HG03378 (cell line): Measurements from ENCODE around the gene PSME2.

Source experiments
- ATAC-seq: cut with Tn5 transposase; IDR thresholded peaks from one replicate; pipeline ENCODE4 v1.9.1; 2021; ENCODE audit warnings: mild to moderate bottlenecking, moderate library complexity; ENCODE audit not compliant: unreplicated experiment

The PSME2 gene, protein sequence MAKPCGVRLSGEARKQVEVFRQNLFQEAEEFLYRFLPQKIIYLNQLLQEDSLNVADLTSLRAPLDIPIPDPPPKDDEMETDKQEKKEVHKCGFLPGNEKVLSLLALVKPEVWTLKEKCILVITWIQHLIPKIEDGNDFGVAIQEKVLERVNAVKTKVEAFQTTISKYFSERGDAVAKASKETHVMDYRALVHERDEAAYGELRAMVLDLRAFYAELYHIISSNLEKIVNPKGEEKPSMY

DNA sequence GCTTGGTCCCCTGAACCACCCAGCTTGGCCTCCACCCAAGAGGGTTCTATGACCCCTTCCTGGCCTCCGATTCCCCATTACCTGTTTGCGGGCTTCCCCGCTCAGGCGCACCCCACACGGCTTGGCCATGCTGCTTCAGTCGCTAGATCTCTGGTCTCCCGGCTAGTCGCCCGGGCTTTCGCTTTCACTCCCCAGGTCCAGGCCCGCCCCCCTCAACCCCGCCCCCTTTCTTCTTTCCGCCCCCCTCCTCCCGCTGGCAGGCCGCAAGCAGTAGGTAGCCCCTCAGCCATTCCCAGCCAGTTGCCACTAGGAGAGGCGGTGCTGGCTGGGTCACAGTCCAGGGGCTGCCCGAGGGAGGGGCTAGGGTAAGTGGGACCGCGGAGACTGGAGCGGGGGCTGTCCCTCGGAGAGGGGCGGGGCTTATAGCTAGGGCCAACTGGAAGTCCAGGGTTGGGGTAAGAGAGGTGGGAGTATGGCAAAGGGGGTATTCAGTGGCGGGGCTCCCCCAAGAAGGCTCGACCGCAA, at the start of gene PSME2:
Gene PSME2, minus strand, starts transcription at position 158 of the 525 bp plus-strand sequence. Its CDS starts 29 bp downstream, at position 129.
- peak; percentile 54 for ATAC-seq

DNA sequence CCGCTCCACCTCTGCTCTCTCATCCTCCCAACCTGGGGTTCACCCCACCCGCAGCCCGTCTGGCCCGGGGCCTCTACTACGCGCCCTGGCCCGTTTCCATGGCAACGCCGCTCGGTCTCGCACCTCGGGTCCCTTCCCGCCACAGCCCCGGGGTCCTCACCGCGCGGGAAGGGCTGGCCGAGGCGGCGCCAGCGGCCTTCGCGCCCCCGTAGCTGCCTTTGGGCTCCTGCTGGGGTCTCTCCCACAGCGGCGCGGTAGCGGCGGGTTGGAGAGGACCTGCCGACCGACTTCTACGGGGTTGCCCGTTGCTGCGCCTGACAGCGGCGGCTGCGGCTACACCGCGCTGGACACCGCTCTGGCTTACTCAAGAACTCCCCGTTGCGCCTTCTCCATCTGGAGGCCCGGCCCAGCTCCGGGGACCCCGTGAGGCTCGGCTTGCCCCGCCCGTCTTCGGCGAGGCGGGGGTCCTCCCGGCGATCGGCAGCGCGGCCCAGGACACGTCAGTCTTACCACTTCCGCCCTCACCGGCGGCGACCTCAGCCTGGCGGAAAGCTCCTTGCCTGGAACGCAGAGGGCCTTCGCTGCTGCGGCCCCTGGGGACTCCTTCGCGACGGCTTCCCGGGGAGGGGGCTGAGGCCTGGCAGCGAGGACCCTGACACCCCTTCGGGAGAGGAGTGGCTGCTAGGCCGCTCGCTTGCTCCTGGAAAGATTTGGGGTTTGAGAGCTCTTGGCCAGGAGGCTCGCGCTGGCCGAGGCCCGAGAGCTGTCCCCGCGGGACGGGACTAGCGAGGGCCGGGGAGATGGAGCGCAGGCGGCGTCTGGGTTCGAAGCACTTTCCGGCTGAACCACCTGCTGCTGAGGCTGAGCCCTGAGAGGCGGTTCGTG, 49.0 kb upstream of the PSME2 start, which contains the start of gene TM9SF1:
Gene TM9SF1, minus strand, starts transcription at position 256 of the 885 bp plus-strand sequence. CDS start 422 bp downstream, outside the sequence.
- peak; percentile 80 for ATAC-seq

DNA sequence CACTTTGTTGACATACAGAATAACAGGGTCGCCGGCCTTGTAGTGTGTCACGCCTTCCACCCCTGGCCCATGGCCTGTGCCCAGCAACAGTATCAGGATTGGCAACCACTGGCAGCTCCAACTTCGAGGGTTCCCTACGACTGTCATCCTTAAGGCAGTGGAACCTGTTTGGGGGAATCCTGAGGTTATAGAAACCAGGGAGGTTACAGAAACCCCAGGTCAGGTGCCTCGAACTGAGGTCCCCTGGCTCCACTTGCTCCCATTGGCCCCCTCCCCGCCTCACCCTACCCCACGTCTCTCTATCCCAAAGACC, 48.4 kb upstream of the PSME2 start:
- ATAC-seq: no peak

DNA sequence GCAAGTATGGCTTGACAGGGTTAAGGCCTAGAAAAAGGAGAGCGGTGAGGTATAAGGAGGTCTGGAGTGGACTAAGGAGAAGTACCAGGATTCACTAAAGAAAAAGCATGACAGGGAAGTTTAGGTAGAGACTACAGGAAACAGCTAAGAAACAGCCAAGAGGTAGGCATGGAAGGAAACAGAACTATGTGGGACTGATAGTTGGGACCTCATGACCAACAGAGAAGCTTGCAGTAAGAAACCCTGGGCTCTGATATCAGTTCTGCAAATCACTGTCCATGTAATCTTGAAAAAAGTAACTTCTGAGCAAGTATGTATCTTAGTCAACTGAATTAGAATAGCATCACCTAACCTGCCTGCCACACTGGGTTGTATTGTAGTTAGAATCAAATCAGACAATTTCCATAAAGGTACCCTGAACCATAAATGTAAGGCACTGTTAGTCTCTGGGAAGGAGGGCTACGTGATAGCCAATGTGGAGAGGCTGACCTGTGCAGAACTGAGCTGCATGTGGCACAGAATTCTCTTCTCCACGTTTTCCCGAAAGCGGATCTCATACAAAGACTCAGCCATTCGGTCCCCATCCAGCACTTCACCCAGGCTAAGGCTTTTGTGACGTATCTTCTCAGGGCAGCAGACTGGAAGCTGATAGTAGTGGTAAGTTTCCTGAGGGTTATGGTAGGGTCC, 47.9 kb upstream of the PSME2 start:
- no peak for ATAC-seq

DNA sequence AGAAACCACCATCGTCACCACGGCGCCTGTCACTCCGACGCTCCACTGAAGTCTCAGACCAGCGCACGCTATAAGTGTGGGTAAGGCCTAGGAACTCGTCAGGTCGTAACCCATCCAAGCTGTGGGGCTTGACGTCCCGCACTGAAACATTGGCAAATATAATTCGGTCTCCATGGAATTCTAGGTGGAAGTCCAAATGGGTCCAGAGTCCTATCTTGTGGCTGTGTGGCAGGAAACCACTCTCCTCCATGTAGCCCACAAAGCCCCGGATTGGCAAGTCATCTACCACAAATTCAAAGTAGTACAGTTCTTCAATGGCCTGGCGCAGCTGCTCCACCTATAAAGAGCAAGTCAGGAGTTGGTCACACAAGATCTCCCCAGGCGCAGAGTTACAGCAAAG, 46.5 kb upstream of the PSME2 start:
- no peak for ATAC-seq

DNA sequence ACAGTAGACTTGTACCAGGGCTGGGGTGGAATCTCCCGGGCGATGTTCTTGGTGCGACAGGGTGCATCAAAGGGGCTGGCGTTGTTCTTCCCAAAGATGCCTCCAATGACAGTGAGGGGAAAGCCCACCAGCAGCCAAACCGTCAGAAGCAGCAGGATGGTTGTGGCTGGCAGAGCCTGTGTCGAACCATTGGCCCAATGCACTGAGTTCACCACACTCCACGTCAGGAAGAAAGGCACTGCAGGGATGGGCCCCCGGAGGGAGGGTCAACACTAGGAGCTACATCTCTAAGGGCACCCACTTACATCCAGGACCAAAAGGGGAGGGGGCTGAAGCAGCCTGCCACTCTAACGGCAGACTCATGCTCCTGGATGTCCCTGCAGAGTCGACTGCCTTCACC, 44.0 kb upstream of the PSME2 start:
- ATAC-seq: no peak

DNA sequence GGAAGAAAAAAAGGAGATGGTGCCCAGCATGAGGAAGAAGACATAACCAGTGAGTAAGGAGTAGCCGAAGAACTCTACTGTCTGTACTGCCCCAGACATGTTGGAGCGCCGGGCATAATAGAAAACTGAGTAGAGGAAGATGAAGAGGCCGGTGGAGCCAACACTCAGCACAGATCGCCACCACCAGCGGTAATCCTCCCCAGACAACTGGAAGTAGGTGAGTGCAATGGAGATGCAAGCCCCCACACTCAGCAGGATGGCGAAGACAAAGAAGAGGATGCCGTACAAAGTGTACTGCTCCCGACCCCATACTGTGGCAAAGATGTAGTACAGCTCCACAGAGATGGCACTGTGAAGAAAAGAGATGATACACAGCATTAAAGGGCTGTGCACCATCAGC, 43.0 kb upstream of the PSME2 start:
- no peak for ATAC-seq

DNA sequence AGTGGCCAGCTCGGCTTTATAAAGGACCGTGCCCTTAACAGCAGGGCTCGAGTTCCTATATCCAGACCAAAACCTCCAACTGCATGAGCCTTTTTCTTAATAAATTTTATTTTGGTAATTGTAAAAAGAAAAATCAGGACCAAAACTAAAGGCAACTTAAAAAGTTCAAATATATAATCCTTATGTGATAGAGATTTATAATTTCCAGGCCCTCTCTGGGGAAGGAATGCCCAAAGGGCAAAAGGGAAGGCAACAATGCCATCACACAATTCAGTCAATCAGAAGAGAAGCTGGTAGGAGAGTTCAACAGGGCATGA, 42.6 kb upstream of the PSME2 start:
- no peak for ATAC-seq

DNA sequence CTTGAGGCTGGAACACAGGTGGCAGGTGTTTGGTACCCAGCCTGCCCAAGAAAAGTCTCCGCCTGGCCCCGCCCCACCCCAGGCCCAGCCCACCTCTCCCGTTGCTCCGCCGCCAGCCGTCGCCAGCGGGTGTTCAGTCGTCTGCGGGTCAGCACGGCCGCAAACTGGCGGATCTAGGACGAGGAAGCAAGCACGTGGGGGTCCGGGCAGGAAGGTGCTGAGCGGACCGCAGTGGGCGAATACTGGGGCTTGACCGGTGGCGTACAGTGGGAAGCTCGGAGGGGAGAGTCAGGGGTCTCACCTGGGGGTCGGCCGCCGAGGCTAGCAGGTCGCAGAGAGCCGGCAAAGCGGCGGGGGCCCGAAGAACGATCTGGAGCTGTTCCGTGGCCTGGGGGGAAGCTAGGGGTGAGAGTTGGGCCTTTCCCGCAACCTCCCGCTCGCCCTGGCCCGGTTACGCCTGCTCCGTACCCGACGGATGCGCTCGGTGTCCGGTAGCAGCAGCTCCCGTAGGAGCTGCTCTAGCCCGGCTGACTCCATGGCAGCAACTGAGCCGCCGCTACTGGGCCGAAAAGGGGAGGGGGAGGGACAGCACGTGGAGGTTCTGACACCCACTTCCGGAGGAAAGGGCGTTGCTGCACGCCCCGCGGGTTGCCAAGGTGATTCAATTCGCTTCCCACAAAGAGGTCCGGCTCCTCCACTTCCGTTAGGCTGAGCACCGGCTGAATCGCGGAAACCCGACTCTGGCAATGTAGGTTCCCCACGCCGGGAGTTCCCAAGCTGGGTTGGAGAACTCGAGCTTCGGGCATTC, 42.0 kb upstream of the PSME2 start, which contains the start of gene IPO4:
Gene IPO4, minus strand, starts transcription at position 566 of the 808 bp plus-strand sequence. Its CDS starts 29 bp downstream, at position 537.
- peak; percentile 82 for ATAC-seq

DNA sequence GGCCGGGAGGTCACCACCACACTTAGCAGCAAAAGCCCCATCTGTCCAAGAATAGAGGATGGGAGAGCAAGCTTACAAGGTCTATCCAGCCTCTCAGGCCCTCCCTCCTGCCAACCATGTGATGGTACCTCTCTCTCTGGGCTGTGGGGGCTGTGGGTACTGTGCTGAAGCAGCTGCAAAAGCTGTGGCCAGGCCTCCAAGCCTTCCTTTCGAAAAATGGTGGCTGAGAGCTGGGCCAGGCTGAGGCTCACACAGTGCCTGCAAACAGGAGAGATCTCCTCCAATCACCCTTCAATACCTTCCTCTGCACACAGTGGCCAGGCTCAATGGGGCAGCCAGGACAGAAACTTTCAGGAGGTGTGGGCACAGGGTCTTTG, 41.1 kb upstream of the PSME2 start:
- ATAC-seq: no peak

DNA sequence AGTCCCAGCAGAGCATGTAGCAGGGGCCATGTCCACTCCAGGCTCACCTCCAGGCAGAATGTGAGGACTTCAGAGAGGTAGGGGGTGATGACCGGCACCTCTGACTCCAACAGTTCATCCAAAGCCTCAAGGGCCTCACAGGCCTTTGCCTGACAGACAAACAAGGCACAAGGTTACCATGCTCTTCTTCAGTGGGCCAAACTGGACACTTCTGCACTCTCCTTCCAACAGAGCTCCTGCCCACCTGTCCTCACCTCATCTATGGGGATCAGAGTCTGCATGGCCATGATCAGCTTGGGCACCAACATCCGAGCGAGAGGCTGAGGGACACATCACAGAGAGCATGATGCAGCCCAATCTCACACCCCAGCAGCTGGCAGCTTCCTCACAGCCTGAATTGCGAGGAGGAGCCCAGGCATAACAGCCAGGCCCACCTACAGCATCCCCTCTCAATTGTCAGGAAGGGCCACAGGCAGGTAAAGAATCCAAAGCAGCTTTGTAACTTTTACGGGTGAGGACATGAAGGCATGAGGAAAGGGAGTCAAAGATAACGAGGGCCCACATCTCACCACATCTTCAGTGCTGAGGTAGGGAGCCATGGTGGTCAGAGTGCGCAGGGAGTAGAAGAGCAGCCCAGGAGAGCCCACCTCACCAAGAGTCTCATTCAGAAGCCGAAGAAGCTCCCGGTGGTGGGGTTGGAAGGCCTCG, 40.6 kb upstream of the PSME2 start:
- ATAC-seq: no peak

DNA sequence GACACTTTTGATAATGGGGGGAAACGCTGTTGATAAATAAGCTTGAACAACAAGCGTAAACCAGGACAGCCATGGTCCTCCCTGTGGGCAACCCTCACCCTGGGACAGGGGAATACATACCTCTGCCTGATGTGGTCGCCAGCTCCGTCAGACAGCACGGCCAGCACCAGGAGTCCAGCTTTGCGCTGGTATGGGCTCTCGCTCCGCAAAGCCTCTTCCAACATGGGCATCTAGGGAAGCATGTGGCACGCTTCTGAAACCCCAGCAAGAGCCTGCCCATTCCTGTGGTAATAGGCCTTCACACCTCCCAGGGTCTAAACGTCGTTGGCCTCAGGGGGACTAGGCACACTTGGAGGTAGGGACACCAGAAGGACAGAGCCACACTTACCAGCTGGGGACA, 39.3 kb upstream of the PSME2 start:
- ATAC-seq: no peak

DNA sequence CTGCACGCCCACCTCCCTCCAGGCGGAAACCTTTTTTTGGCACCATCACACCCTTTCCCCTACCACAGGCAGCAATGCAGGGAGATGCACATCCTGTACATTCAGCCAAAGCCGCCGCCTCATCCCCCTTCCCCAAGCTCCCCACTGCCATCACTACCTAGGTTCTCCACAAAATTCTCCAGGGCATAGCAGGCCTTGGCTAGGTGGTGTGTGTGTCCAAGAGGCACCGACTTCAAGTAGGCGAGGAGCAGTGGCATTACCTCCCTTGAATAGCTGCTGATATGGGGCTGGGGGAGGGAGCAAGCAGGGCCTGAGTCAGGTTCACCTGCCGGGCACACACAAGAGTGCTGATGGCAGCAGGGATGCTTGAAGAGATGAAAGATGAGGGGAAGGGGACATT, 38.6 kb upstream of the PSME2 start:
- no peak for ATAC-seq

DNA sequence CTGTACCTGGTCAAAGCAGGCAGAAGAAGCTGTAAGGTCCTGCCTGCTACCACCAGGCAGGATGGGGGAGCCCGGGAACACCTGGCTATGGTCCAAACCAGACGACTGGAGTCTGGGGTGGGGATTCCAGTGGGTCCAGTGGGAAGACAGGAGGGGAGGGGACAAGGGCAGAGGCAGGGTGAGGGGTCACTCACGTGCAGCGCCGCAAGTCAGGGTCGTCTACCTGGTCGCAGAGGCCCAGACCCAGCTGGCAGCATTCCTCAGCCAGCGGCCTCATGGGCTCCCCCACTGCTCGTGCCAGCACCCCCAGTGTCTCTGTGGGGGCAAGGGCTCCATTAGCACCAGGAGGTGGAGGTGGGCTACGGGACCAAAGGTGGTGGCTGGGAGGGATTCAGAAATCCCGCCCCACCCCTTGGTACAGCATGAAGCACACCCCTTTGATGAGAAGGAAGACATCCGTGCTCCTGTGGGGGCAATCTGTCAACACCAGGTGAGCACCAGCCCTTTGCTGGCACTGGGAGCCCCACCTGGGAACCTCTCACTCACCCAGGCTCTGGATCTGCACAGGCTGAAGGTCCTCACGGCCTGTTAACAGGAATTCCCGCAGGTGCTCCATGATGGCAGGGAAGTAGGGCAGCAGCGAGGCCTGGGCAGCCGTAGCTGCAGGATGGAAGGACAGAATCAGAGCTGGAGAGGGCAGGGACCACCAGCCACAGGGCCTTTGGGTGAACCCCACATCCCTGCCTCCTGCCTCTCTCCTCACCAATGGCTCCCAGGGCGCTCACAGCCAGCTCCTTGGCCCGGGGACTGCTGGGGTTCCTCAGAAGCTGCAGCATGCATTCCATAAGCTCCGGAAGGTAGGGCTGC, 37.9 kb upstream of the PSME2 start:
- no peak for ATAC-seq

DNA sequence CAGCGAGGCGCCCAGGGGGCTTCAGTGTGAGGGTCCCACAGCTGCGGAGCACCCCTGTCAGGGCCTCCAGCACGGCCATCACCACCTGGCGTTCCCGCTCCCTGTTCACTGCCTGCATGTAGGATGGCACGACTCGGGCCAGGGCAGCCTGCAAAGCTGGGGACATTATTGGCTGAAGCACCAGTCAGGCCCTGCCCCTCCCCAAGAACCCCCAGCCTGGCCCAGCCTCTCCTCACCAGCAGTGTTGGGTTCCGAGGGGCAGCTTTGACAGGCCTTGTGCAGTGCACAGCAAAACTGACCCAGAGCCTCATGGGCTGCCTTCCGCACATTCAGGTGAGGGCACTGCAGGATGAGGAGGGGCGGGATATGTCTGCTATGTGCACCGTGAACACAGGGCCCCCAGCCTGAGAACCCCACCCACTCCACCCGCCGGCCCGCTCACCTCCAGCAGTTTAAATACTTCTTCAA, 36.6 kb upstream of the PSME2 start:
- no peak for ATAC-seq

DNA sequence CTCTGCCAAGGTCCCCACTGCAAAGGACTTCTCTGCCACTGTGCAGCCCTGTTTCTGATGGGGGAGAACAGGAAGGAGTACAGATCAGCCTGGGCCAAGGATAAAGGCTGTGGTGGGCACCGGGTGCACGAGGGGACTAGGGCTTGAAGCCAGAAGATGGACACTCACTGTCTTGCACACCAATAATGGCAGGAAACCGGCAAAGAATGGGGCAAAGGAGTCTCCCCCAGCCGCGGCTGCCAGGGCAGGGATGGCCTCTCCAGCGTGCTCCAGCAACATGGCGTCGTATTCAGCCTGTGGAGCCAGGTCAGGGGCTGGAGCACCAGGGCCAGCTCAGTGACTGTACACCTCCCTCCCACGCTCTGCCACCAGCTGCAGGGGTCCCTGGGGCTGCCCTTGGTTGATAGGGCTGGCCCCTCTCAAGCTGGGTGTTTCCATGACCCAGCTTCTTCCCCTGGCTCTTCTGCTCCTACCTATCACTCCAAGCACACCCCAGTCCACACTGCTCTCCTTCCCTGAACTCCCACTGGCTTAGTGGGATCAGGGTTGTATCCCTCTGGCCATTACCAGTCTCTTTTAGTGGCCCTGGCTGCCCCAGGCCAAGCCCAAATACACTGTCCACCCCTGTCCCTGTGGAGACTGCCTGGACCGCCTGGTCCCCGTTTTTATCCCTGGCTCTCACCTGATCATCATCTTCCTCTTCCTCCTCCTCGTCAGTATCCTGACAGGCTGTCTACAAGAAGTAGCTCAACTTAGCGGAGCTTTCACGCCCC, 35.9 kb upstream of the PSME2 start:
- no peak for ATAC-seq

DNA sequence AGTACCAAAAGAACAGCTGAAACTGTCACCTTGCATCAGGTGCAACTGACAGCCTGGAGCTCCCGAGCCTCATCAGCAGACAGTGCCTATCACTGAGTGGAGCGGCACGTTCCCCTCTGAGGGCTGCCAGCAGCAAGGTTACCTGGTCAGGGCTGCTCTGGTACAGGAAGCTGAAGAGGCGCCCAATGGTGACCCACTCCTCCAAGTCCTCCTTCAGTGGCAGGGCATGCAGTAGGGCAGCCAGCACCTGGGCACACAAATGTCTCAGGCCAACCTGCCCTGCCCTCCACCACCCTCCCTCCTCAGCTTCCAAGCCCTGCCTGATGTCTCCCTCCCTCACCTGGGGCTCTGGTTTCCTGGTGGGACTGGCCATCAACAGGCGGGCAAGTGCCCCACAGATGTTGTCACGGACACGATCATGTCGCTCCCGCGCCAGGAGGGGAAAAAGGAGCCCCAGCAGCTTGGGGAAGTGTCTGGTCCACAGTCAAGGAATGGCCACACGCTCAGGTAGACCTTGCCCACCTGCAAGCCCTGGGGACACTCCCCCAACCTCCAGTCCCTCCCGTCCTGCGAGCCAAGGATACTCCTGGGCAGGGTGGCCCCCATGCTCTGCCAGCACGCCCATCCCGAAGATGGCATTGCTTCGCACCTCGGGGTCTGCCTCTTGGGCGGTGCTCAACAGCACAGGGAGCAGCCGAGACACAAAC, 35.1 kb upstream of the PSME2 start:
- ATAC-seq: no peak
